Medulla oblongata (tissue), 1 donor: ENCODE measurements around the gene PHF2.

Experiments used
- DNase-seq: peaks from one replicate; pipeline ENCODE4 v3.0.0-alpha.2; 2015; ENCODE audit errors: extremely low spot score

PHF2 gene

GRCh38 chr9:93652604-93653592 is 76.5 kb downstream of the PHF2 start:
- no peak for DNase-seq

GRCh38 chr9:93653760-93654159 is 77.4 kb downstream of the PHF2 start:
- DNase-seq, result no peak

GRCh38 chr9:93654351-93654961 is 78.1 kb downstream of the PHF2 start:
- no peak for DNase-seq

- no peak for DNase-seq
These were observed 79.4 kb downstream of the PHF2 start for GRCh38 chr9:93655621-93656425.

- DNase-seq, result no peak
These were observed 80.2 kb downstream of the PHF2 start for GRCh38 chr9:93656426-93657239.

GRCh38 chr9:93657331-93658111 is 81.1 kb downstream of the PHF2 start:
- no peak for DNase-seq

GRCh38 chr9:93658184-93658925 is 82.0 kb downstream of the PHF2 start:
- no peak for DNase-seq

GRCh38 chr9:93659044-93659836 is 82.9 kb downstream of the PHF2 start:
- no peak for DNase-seq

- no peak for DNase-seq
These were observed 83.4 kb downstream of the PHF2 start for GRCh38 chr9:93659837-93660177.

GRCh38 chr9:93660352-93661046 is 84.1 kb downstream of the PHF2 start:
- DNase-seq, result no peak

GRCh38 chr9:93661591-93661990 is 85.2 kb downstream of the PHF2 start:
- no peak for DNase-seq

- DNase-seq, result no peak
These were observed 85.7 kb downstream of the PHF2 start for GRCh38 chr9:93662016-93662638.

GRCh38 chr9:93662952-93663572 is 86.7 kb downstream of the PHF2 start:
- DNase-seq, result no peak

- no peak for DNase-seq
These were observed 87.6 kb downstream of the PHF2 start for GRCh38 chr9:93663877-93664548.

GRCh38 chr9:93664549-93665120 is 88.3 kb downstream of the PHF2 start:
- no peak for DNase-seq

GRCh38 chr9:93665128-93665636 is 88.8 kb downstream of the PHF2 start:
- no peak for DNase-seq
